ENCODE measurements around the gene TMEM119.

DNA sequence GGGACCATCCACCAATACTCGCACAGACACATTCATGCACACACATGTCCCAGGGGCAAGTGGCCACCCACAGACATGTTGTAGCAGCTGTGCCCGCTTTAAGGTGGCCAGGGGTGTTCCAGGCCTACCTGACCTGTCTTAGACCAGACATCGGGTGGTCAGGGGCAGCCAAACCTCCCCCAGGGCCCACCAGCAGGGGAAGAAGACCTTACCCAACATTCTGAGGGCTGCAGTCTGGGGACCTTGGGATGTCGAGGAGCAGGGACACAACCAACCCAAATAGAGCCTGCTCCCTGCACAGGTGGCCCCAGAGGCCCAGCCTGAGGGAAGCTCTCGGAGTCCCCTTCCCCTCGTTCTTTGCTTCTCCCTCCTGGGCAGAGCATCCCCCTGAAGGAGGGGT lies 1.7 kb upstream of the TMEM119 start:
- TF ChIP-seq, protein P1, sequence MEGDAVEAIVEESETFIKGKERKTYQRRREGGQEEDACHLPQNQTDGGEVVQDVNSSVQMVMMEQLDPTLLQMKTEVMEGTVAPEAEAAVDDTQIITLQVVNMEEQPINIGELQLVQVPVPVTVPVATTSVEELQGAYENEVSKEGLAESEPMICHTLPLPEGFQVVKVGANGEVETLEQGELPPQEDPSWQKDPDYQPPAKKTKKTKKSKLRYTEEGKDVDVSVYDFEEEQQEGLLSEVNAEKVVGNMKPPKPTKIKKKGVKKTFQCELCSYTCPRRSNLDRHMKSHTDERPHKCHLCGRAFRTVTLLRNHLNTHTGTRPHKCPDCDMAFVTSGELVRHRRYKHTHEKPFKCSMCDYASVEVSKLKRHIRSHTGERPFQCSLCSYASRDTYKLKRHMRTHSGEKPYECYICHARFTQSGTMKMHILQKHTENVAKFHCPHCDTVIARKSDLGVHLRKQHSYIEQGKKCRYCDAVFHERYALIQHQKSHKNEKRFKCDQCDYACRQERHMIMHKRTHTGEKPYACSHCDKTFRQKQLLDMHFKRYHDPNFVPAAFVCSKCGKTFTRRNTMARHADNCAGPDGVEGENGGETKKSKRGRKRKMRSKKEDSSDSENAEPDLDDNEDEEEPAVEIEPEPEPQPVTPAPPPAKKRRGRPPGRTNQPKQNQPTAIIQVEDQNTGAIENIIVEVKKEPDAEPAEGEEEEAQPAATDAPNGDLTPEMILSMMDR (IDR thresholded peaks at IDR 0.05 in 2 of 3, conservative IDR thresholded peaks at IDR 0.05 in 1 of 3; ENCODE audit: control insufficient read depth in 2 of 3, extremely low read depth in 1 of 3, insufficient read depth in 1 of 3, low read depth in 3 of 3, low read length in 3 of 3): no peak
- TF ChIP-seq SMC3 (IDR thresholded peaks at IDR 0.05; ENCODE audit: borderline replicate concordance, low read length): no peak

Measured in GM12878 (cell line).